Measurements from ENCODE around the gene KLHL33.

KLHL33 gene

DNA sequence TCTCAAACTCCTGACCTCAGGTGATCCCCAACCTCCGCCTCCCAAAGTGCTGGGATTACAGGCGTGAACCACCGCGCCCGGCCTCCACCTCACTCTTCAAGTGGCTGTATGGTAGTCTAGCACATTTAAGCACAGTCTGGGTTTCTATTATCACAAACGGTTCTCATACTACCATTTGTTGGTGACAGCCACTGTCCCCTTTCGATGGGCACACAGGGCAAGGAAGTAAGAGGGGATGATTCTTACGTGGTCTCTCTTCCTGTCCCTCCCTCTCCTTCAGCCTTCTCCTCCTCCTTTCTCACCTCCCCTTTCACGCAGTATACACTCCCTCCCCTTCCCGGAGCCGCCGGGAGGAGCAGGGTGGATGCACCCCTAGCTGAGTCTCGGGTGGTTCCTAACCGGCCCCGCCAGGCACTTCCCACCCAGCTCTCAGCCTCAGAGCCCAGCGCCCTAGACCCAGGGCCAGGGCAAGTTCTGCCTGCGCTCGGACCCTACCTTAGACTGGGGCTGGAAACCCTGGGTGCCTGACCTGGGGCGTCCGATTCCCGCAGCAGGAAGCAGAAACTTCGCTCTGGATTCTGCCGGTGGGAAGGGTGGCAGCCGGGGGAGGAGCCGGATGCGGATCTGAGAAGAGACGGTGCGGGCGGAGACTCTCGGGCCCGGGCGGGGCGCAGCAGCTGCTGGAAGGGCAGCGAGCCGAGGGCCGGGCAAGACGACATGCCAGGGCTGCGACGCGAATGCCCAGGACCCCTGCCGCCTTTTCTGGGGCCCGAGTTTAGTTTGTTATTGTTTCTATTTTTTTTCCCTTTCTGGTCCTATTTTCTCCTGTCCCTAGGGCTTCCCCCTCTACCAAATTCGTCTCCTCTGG is 22.9 kb downstream of the KLHL33 start, which contains the start of gene TEP1 (continued):
- TF ChIP-seq PRDM6 (tag by site-specific recombination; IDR thresholded peaks at IDR 0.05), result no peak
- TF ChIP-seq, protein P1, sequence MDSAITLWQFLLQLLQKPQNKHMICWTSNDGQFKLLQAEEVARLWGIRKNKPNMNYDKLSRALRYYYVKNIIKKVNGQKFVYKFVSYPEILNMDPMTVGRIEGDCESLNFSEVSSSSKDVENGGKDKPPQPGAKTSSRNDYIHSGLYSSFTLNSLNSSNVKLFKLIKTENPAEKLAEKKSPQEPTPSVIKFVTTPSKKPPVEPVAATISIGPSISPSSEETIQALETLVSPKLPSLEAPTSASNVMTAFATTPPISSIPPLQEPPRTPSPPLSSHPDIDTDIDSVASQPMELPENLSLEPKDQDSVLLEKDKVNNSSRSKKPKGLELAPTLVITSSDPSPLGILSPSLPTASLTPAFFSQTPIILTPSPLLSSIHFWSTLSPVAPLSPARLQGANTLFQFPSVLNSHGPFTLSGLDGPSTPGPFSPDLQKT (IDR thresholded peaks at IDR 0.05; ENCODE audit: borderline replicate concordance, low read depth, low read length), result no peak
- peak; percentile 96 for TF ChIP-seq PRDM10 (tag by site-specific recombination; IDR thresholded peaks at IDR 0.05)
- TF ChIP-seq ZNF558 (tag by site-specific recombination; IDR thresholded peaks at IDR 0.05), result no peak
- TF ChIP-seq YY1 (tag by site-specific recombination; IDR thresholded peaks at IDR 0.05), result no peak
- TF ChIP-seq ZNF639 (tag by site-specific recombination; IDR thresholded peaks at IDR 0.05), result no peak
- no peak for TF ChIP-seq FEZF1 (tag by site-specific recombination; IDR thresholded peaks at IDR 0.05)
- TF ChIP-seq ZNF239 (tag by site-specific recombination; IDR thresholded peaks at IDR 0.05), result no peak
- TF ChIP-seq ZNF610 (tag by site-specific recombination; IDR thresholded peaks at IDR 0.05; ENCODE audit: borderline replicate concordance), result no peak
- no peak for TF ChIP-seq ZBTB6 (tag by site-specific recombination; IDR thresholded peaks at IDR 0.05)
- no peak for TF ChIP-seq ZNF777 (tag by site-specific recombination; IDR thresholded peaks at IDR 0.05; ENCODE audit: borderline replicate concordance)
- peak; percentile 36 for TF ChIP-seq ZBTB26 (tag by site-specific recombination; optimal IDR thresholded peaks at IDR 0.05)
- peak; percentile 96 for TF ChIP-seq ZNF398 (tag by site-specific recombination; IDR thresholded peaks at IDR 0.05)
- TF ChIP-seq ZEB2 (tag by site-specific recombination; IDR thresholded peaks at IDR 0.05), result peak; percentile 88
- TF ChIP-seq ZNF341 (tag by site-specific recombination; IDR thresholded peaks at IDR 0.05; ENCODE audit: low read depth), result peak; percentile 100
- TF ChIP-seq ZNF335 (tag by site-specific recombination; conservative IDR thresholded peaks at IDR 0.05), result peak; percentile 60
- TF ChIP-seq REPIN1 (tag by site-specific recombination; IDR thresholded peaks at IDR 0.05; ENCODE audit: low read depth), result no peak
- TF ChIP-seq ZNF10 (tag by site-specific recombination; IDR thresholded peaks at IDR 0.05), result no peak
- no peak for TF ChIP-seq ZNF211 (tag by site-specific recombination; IDR thresholded peaks at IDR 0.05; ENCODE audit: low read depth)
- no peak for TF ChIP-seq ZNF837 (tag by site-specific recombination; IDR thresholded peaks at IDR 0.05)
- TF ChIP-seq, protein P2, sequence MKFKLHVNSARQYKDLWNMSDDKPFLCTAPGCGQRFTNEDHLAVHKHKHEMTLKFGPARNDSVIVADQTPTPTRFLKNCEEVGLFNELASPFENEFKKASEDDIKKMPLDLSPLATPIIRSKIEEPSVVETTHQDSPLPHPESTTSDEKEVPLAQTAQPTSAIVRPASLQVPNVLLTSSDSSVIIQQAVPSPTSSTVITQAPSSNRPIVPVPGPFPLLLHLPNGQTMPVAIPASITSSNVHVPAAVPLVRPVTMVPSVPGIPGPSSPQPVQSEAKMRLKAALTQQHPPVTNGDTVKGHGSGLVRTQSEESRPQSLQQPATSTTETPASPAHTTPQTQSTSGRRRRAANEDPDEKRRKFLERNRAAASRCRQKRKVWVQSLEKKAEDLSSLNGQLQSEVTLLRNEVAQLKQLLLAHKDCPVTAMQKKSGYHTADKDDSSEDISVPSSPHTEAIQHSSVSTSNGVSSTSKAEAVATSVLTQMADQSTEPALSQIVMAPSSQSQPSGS (tag by site-specific recombination; IDR thresholded peaks at IDR 0.05; ENCODE audit: low read depth), result no peak
- TF ChIP-seq ZNF629 (tag by site-specific recombination; IDR thresholded peaks at IDR 0.05), result peak; percentile 49
- TF ChIP-seq ZNF600 (tag by site-specific recombination; IDR thresholded peaks at IDR 0.05), result peak; percentile 100
